HT-29 (cell line): Measurements from ENCODE around the gene LIPT1. TPM values are rescaled to one million over a fixed set of nuclear protein-coding genes. Genes with fewer than 3 reads are reported as not detected.

ENCODE experiments used
- DNase-seq: peaks from one replicate; pipeline ENCODE4 v3.0.0-alpha.2; 2015; ENCODE audit warnings: low spot score
- total RNA-seq: library from RNA; depleted of rRNA; stranded (reverse); fragments of >200 nt; shearing (Covaris generic); gene quantifications from 2 replicates; pipeline ENCODE4 v1.2.3, GENCODE V29; 2014; rRNA removed

Gene LIPT1
- total RNA-seq, result 2.8 and 6.4 TPM in 2 replicates

DNA sequence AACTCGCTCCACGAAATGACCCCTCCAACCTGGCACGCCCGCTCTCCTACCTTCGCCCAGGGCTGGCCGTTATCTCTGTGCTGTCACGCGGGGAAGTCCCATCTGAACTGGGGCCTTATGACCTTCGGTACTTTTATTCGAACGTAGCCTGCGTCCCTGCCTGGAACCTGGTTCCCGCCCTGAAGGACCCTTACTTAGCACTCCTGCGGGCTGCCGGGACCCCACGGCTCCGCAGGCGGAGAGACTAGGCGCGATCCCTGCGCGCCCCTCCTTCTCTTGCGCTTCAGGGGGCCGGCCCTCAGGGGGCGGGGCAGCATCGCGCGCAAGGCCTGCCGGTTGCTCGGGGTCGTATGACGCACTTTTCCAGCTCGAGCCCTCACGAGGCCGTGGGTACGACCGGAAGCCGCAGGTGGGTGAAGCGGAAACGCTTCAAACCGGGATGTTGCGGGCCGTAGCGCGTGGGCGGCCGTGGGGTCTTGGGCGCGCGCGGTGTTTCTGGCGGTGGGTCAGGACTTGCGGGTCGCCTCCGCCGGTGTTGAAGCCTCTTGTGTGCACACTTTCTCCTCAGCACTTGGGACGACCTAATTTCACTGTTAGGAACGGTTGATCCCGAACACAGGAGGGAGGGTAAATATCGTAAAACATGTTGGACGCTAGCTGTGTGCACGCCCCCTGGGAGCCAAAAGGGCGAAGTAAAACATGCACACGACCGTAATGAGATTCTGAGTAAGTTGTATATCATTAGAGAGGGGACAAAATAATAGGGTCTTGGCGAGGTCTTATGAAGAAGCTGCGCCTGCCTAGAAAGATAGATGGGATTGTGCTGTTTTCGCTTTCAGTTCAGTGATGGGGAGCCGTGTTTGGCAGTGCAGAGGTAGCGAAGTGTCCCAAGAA lies at the start of gene LIPT1, which contains the start of gene TSGA10:
LIPT1 (plus strand) TSS at position 325 of the 894 bp plus-strand sequence. CDS start 6,991 bp downstream, outside the sequence.
TSGA10 (minus strand) TSS at position 300 of the 894 bp plus-strand sequence. CDS start 45,503 bp downstream, outside the sequence.
- DNase-seq, result peak; percentile 86

DNA sequence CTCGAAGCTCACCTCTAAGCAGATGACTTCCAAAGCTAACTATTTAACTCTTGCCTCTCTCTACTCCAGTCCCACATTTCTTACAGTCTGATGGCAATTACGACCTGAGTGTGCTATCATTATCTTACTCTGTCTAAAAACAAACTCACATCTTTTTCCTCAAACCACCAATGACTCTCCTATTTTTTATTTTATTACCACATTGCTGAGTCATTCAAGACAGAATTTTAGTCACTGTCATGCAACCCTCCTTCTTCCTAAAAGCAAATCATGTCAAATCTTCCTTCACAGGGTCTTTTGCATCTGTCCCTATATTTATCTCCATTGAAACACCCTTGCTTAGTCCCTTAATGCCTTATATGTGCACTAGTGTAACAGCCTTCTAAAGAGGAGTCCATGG lies 47.9 kb upstream of the LIPT1 start:
- no peak for DNase-seq

DNA sequence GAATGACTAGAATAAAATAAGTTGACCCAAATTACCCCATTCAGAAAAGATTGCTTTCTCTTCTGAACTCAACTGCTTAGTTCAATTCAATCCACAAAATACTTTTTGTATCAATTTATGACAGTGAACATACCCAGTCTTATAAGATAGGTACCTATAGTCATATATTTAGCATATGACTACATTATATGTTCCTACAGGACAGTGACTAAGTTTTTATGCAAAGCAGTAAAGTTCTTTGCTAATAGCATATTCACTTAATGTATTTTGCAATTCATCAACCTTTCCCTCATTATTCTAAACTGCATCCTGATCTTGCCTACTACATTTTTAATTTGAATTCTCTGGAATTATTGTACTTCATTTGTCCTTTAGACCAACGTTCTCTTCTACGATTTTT lies 43.5 kb upstream of the LIPT1 start:
- no peak for DNase-seq

DNA sequence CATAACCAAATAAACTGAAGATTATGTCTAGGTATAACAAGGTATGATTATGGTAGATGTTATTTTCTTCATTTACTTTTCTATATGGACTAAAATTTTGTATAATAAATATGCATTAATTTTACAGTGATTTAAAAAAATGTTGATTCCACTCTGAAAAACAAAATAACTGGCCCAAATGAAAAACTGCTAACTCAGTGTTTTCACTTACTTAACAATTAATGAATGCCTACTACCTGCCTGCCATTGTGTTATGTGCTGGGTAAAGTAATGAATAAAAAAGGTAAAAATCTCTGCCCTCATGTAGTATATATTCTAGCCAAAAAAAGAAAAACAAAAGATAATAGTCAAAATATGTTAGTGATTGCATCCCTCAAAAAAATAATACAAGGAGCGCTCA lies 42.8 kb upstream of the LIPT1 start:
- no peak for DNase-seq

DNA sequence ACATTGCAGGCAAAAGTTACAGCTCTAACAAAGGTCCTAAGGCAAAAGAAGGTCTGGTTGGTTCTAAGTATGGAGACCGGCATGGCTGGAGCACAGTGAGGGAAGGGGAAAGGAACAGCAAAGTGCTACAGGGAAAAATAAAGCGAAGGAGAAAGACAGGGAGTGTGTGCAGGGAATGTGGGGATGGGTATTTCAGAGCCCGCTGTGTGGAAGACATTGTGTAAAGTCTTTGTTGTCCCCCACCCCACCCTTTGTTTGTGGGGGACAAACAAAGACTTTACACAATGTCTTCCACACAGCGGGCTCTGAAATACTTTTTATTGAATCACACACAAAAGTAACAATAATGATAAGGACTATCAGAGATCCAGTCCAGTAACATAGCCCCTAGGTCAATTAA lies 42.1 kb upstream of the LIPT1 start:
- DNase-seq, result no peak

DNA sequence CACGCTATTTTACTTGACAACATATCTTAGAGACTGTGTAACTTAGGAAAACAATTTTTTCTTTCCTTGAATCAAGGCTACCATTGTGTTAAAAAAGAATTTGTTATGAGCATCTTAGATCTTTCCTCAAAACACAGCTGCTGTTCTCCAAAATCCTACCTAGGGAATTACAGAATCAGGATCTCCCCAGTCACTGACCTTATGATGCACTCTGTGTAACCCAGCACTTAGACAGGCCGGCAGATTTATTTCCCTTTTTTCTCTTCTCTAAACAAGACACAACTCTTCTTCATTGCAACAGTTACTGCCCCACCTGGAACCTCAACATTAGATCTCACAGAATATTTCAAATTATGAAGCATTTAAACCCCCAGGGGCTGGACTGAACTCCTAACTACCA lies 26.8 kb upstream of the LIPT1 start:
- DNase-seq, result no peak

DNA sequence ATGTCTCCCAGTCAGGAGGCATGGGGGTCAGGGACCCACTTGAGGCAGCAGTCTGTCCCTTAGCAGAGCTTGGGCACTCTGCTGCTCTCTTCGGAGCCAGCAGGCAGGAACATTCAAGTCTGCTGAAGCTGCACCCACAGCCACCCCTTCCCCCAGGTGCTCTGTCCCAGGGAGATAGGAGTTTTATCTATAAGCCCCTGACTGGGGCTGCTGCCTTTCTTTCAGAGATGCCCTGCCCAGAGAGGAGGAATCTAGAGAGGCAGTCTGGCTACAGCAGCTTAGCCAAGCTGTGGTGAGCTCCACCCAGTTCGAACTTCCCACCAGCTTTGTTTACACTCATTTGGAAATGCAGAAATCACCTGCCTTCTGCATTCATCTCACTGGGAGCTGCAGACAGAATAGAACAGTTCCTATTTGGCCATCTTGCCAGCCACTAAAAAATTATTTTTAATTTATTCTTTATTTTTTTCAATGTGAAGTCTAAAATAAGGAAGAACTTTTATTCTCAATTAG lies 19.7 kb upstream of the LIPT1 start:
- peak; percentile 9 for DNase-seq

DNA sequence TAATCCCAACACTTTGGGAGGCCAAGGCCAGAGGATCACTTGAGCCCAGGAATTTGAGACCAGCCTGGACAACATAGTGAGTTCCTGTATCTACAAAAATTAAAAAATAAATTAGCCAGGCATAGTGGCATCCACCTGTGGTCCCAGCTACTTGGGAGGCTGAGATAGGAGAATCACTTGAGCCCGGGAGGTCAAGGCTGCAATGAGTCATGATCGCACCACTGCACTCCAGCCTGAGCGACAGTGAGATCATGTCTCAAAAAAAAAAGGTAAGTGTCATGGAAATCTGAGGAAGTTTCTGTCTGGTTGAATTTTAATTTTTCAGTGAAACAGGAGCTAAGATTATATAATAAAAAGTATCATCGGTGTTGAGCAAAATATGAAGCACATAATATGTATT lies 15.8 kb upstream of the LIPT1 start:
- no peak for DNase-seq

DNA sequence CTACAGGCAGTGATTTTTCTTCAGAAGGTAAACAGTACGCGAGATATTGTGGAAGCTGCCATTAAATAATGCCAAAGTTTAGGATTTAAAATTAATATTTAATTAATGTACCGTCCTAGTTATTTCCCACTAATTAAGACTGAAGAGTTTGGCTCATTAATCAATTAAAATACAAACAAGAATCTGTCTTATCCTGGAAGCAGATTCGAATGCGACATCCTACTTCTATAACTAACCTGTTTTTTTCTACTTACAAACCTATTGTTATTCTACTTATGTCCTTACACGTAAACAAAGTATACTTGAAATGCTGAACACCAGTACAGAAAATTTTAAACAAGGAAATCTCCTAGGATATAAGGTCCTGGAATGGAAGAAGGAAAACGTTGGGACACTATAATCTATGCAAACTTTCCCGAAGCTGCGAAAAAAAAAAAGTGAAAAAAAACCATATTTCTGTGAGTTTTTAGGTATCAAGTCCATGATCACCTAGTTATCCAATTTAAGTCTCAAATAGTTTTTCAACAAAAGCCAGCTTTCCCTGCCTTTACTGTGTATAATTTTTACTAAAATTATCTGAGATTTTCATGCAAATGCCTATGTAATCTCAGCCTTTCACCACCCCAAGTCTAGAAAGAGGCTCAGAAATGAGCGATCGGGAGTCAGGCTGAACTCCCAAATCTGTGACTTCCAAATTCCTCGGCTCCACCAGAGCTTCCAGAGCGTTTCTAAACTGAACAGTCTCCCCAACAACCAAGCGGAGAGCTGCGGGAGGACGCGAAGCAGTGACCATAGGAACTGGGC lies 14.5 kb upstream of the LIPT1 start:
- peak; percentile 16 for DNase-seq

DNA sequence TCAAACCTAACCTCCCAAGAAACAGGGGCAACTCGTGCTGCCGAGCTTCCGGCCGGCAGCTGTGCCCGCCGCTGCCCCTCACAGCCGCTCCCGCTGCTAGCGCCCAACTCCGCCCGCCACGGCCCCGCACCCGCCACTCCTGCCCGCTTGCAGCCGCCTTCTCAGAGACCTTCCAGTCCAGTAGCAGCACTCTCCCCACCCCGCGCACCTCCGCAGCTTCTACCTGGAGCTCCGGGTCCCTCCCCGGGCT lies 14.0 kb upstream of the LIPT1 start:
- no peak for DNase-seq

DNA sequence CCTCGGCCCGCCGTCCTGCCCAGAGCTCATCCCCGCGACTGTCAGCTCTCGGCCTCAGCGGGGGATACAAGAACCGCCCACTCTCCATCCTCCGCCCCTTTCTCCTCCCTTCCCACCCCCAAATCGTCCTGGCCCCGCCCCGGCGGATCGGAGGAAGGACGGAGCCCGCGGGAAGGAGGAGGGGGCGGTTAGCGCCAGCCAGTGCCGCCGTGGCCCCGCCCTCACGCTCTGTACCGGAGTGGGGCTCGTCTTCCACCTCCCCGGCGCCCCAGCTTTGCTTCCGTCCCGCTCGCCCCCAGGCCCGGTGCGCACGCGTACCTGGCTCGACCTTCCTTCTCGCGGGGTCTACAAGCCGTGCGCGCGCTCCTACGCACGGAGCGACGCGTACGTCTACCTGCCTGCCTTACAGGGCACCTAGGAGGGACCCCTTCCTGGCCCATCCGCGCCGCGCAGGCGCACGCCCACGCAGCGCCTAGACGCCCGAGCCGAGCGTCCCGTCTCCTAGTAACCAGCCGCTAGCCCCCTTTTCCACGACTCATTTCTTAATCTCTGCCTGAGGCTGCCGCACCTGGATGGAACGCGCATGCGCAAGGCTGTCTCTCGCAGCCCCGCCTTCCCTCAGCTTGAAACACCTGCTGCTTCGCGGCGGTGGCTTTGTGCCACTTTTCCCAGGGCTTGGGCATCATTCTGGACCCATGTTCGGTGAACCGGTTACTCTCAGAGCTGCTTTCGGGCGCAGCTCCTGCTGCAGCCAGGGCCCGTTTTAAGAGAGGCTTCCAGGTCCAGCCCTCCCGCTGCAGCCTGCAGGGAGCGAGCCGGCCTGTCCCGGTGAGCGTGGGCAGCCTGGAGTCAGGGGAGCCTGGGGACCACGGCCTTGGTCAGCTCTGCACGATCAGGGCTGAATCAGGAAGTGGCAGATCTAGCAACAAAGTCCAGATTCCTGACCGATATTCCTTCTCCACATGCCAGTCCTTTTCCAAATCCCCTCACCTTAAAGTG lies 13.4 kb upstream of the LIPT1 start, which contains the start of gene C2orf15:
C2orf15 (plus strand) TSS at position 598 of the 999 bp plus-strand sequence. CDS start 8,852 bp downstream, outside the sequence.
- DNase-seq, result peak; percentile 95

DNA sequence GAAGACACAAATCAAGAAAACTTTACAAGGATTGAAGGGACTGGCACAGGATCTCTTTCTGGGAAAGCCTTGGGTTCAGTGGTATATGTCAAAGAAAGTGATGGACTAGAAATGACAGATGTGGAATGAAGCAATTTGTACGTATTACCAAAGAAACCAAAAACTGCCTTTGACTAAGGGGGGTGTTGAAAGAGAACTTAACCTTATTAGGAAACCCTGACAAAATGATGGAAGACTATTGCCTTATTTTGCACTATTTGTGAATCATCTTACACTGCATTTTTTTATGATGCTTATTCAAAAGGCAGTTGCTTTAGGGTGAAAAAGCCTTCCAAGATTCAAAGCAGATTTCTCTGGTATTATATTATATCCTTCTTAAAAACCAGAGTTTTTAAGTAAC lies 4.1 kb upstream of the LIPT1 start:
- no peak for DNase-seq

DNA sequence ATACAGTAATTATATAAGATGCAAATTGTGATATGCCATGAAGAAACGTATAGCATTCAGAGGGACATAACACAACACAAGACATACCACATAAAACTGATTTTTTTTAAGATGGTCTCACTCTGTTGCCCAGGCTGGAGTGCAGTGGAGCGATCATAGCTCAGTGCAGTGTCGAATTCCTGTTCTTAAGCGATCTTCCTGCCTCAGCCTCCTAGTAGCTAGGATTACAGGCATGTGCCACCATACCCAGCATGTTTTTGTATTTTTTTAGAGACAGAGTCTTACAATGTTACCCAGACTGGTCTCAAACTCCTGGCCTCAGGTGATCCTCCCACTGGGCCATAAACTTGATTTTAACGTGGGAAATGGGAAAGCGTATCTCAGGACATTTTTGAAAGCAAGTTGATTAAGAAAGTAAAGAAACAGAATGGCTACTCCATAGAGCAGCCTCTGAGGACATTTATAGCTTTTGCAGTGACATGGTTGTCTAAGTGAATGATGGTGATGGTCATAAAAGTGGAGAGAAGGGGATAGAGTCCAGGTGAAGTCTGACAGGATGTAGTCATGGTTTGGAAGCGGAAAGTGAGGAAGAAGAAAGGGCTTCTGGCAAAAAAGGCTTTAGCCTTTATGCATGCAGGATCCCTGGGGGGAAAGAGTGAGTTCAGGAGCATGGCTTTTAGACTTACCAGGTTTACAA lies 2.4 kb upstream of the LIPT1 start:
- DNase-seq, result no peak

DNA sequence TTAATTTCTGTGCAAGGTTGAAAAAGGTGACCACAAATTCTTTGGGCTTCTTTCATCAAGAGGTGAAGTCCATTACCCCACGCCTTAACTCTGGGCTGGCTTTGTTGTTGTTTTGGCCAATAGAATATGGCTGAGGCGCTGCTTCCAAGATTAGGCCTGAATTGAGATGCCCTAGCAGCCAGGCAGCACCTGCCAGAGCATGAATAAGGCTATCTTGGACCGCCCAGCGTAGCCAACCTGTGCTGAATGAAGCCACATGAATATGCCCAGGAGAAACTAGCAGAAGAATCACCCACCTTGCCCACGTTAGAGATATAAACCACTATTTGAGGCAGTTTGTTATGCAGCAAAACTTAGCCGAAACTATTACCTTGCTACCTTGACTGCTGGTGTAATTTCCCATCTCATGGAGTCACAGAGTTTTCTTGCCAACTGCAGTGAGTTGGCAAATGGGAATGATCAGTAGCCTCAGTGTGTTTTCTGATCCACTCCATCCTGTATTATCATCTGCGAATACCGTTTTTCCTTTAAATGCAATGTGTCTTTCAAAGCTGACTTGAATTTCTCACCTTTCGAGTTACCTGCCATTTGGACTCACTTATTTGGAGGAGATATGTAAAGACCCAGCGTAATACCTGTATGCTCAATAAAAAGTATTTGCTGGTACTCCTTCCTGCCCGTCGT lies 704 bp upstream of the LIPT1 start:
- DNase-seq, result no peak

DNA sequence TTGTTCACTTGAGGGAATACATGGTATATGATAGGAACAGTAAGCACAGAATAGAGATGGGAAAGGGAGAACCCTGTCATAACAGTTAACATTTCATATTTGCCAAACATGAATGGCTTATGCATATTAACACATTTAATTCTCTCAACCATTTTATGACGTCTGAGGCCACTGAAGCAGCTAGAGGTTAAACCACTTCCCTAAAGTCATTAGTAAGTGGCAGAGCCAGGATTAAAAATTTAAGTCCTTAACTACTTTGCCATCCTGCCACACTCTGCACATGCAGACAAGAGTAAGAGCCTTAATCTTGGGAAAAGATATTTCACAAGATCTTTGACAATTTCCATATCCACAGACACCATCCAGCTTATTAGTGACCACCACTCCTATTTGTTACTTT lies 2.1 kb downstream of the LIPT1 start:
- DNase-seq, result no peak

DNA sequence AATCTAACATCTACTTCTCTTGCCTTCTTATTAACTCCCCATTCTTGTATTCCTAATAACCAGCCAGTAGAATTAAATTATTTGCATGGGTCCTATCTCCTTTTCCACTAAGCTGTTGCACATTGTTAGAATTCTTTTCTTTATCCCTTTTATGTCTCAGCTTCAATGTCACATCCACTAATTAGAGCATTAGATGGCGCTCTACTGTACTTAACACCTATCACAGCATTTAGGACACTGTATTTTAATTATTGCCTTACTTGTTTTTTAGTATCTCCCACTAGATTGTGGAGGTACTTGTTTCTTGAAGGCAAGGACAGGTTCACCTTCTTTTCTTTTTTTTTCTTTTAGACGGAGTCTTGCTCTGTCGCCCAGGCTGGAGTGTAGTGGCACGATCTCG lies 3.8 kb downstream of the LIPT1 start:
- DNase-seq, result no peak

DNA sequence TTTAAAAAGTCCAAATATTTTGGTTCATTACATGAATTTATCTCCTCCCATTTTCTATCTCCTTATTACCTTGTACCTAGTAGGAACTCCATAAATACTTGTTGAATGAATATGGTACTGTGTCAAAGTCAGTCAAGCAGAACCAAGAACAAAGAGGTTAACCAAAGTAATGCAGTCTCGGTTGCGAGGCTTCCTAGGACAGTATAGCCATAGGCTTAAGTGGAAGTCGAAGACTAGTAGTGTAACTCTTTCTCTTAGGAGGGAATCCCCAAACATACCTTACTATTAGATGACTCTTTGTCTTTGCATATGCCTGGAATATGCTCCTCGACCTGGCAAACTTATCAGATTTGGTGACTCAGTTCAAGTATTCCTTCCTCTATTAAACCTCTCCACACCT lies 4.8 kb downstream of the LIPT1 start:
- DNase-seq, result no peak

DNA sequence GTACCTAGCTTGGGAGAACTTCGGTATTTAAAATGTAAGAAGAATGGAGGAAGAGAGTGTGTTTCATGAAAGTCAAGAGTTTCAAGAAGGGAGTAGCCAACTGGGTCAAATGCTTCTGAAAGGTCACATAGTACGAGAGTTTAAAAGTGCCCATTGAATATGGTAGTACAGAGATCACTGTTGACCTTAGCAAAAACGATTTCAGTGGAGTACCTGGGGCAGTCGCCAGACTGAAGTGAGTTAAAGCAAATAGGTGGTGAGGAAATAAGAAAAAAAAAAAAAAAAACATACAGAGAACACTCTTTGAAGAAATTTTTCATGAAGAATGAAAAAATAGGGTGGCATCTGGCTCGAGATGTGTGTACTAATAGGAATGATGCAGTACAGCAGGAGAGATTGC lies 11.5 kb downstream of the LIPT1 start:
- DNase-seq, result no peak

DNA sequence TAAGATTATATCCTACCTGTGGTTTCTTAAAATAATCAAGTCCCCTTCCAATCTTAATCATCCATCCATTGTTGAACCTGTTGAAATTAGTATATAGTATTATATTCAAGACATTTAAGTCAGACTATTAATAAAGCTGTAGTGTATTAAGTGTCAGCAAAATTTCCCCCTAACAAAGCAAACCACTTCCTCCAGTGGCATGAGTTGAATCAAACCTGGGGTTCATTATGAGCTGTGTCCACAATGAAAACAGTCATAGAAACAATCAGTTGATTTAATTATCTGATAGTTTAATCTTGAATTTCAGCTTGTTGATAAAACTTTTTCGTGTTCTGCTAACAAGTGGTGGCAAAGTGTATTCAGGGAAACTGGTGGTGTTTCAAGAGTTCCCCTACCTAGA lies 14.8 kb downstream of the LIPT1 start:
- DNase-seq, result no peak
